A673 (cell line): ENCODE results near the gene MLKL. TPM values are rescaled to one million over a fixed set of nuclear protein-coding genes. Genes with fewer than 3 reads are reported as not detected.
A peak's percentile ranks its signal among the peaks of the same experiment; 100 is the strongest.

Experiments used
- BruUV-seq: library from RNA; stranded (reverse); fragments of 400-500 nt; replicated peaks from 2 replicates; lab custom pipeline; 2021; lab: Mats Ljungman, UMichigan
- CTCF ChIA-PET: fragments of 300-600 bp; sonication (Branson Sonifier 250); formaldehyde crosslinking; loops from one replicate; lab custom pipeline; 2022; ENCODE audit warnings: antibody characterized with exemption; lab: Charles Lee
- POLR2A ChIA-PET: fragments of 300-600 bp; sonication (Branson Sonifier 250); formaldehyde crosslinking; loops from one replicate; lab custom pipeline; 2022; ENCODE audit warnings: antibody characterized with exemption; ENCODE audit not compliant: low non-redundant PET; lab: Charles Lee
- DNase-seq: peaks from one replicate; pipeline ENCODE4 v3.0.0-alpha.2; 2015; ENCODE audit warnings: low spot score
- H3K27ac ChIP-seq: fragments of 200-600 bp; sonication (generic); 2 replicates; pipeline ENCODE4 v1.5.1; 2016; ENCODE audit warnings: mixed run types, low read depth, mild to moderate bottlenecking, mixed read lengths, antibody characterized with exemption, low read length; ENCODE audit not compliant: poor library complexity, severe bottlenecking
- H3K27me3 ChIP-seq: fragments of 200-600 bp; sonication (generic); replicated peaks from 2 replicates; pipeline ENCODE4 v1.6.1; 2017; ENCODE audit warnings: mixed run types, low read depth, mild to moderate bottlenecking, mixed read lengths, antibody characterized with exemption, low read length; ENCODE audit not compliant: insufficient read depth, poor library complexity
- H3K36me3 ChIP-seq: fragments of 200-600 bp; sonication (generic); 2 replicates; pipeline ENCODE4 v1.6.1; 2016; ENCODE audit warnings: mixed run types, mild to moderate bottlenecking, mixed read lengths, antibody characterized with exemption, low read length; ENCODE audit not compliant: insufficient read depth, poor library complexity, severe bottlenecking
- H3K4me1 ChIP-seq: fragments of 200-600 bp; sonication (generic); 2 replicates; pipeline ENCODE4 v1.6.1; 2017; ENCODE audit warnings: mixed run types, mild to moderate bottlenecking, mixed read lengths, antibody characterized with exemption, low read length; ENCODE audit not compliant: insufficient read depth, poor library complexity, severe bottlenecking
- H3K4me3 ChIP-seq: fragments of 200-600 bp; sonication (generic); 2 replicates; pipeline ENCODE4 v1.5.1; 2016; ENCODE audit warnings: low read depth, mixed run types, mild to moderate bottlenecking, mixed read lengths, low read length; ENCODE audit not compliant: poor library complexity, severe bottlenecking
- H3K9me3 ChIP-seq: fragments of 200-600 bp; sonication (generic); 2 replicates; pipeline ENCODE4 v1.6.1; 2016; ENCODE audit warnings: mixed run types, low read depth, mild to moderate bottlenecking, mixed read lengths, antibody characterized with exemption, low read length; ENCODE audit not compliant: poor library complexity, severe bottlenecking
- CTCF ChIP-seq: fragments of 300-800, 200-600 bp; sonication (generic); conservative IDR thresholded peaks from 2 replicates; pipeline ENCODE4 v1.5.1; 2017; ENCODE audit warnings: low read depth, mild to moderate bottlenecking, antibody characterized with exemption, low read length, moderate library complexity, mixed read lengths
- EZH2 ChIP-seq: fragments of 200-600 bp; sonication (generic); IDR thresholded peaks from 2 replicates; pipeline ENCODE4 v1.6.1; 2017; ENCODE audit warnings: borderline replicate concordance, low read depth, mild to moderate bottlenecking, mixed read lengths, antibody characterized with exemption, low read length; ENCODE audit not compliant: poor library complexity, severe bottlenecking
- intact Hi-C: fragments of 100-400 bp; cut with micrococcal nuclease; formaldehyde crosslinking; loops from one replicate; pipeline ENCODE4 v1.10.0; 2022; ENCODE audit not compliant: unreplicated experiment
- total RNA-seq: library from RNA; stranded (reverse); gene quantifications from 2 replicates; pipeline ENCODE4 v1.2.3, GENCODE V29; 2021

Gene MLKL
- total RNA-seq, 1 experiment from 2014 or later: 5.5 TPM

GRCh38 chr16:74744566-74744965 is 43.9 kb upstream of the MLKL start:
- Histone ChIP-seq H3K4me1 (peaks cover 5% of the 10 kb centered on the region), H3K9me3 (no peaks in the 10 kb centered on the region), H3K27me3 (no peaks in the 10 kb centered on the region), H3K4me3 (no peak overlapping the region), H3K27ac (no peak overlapping the region), H3K36me3 (no peaks in the 10 kb centered on the region)
- CTCF ChIA-PET: no interaction called here
- POLR2A ChIA-PET: no interaction called here
- no peak for DNase-seq
- no TSS peak for BruUV-seq
- intact Hi-C loops: no loop called here
- no peak for TF ChIP-seq EZH2
- TF ChIP-seq CTCF: no peak

- Histone ChIP-seq H3K4me1 (peaks cover 5% of the 10 kb centered on the region), H3K4me3 (no peak overlapping the region), H3K36me3 (no peaks in the 10 kb centered on the region), H3K9me3 (no peaks in the 10 kb centered on the region), H3K27ac (no peak overlapping the region), H3K27me3 (no peaks in the 10 kb centered on the region)
- no TSS peak for BruUV-seq
- TF ChIP-seq EZH2 (no peak), CTCF (no peak)
- ChIA-PET CTCF (no interaction called here), POLR2A (no interaction called here)
- intact Hi-C loops: no loop called here
- DNase-seq: peak; percentile 18
Observed at GRCh38 chr16:74743668-74744299, 43.1 kb upstream of the MLKL start.

- no peak overlapping the region for H3K27ac ChIP-seq
- POLR2A ChIA-PET: no interaction called here
- DNase-seq: no peak
- intact Hi-C loops: no loop called here
- CTCF ChIA-PET: no interaction called here
- no peaks in the 10 kb centered on the region for H3K9me3 ChIP-seq
- H3K27me3 ChIP-seq: no peaks in the 10 kb centered on the region
- BruUV-seq: no TSS peak
- no peak overlapping the region for H3K4me3 ChIP-seq
- peaks cover 5% of the 10 kb centered on the region for H3K4me1 ChIP-seq
- no peaks in the 10 kb centered on the region for H3K36me3 ChIP-seq
- no peak for TF ChIP-seq CTCF
- TF ChIP-seq EZH2: no peak
Observed at GRCh38 chr16:74743045-74743667, 42.5 kb upstream of the MLKL start.
